Trophoblast cell (in vitro differentiated cells and primary cell): ENCODE results near the gene MLNR.
A peak's percentile ranks its signal among the peaks of the same experiment; 100 is the strongest.

Experiments used
- DNase-seq, 2 donors: peaks; one replicate each; pipeline ENCODE4 v3.0.0-alpha.2; 2016
- H2AFZ ChIP-seq: 2 replicates; pipeline ENCODE4 v1.6.1; 2013; ENCODE audit warnings: low read length, moderate library complexity, mild to moderate bottlenecking; ENCODE audit not compliant: insufficient read depth, poor library complexity
- H2AK5ac ChIP-seq: 2 replicates; pipeline ENCODE4 v1.6.1; 2013; ENCODE audit warnings: mild to moderate bottlenecking, low read length
- H2BK120ac ChIP-seq: 2 replicates; pipeline ENCODE4 v1.6.1; 2013; ENCODE audit warnings: low read length, mild to moderate bottlenecking, moderate library complexity; ENCODE audit not compliant: insufficient read depth, poor library complexity
- H2BK12ac ChIP-seq: 2 replicates; pipeline ENCODE4 v1.6.1; 2013; ENCODE audit warnings: mild to moderate bottlenecking, low read length, moderate library complexity
- H2BK5ac ChIP-seq: 2 replicates; pipeline ENCODE4 v1.6.1; 2013; ENCODE audit warnings: low read length, low read depth, moderate library complexity, mild to moderate bottlenecking; ENCODE audit not compliant: poor library complexity
- H3K14ac ChIP-seq: 2 replicates; pipeline ENCODE4 v1.6.1; 2013; ENCODE audit warnings: mild to moderate bottlenecking, low read length
- H3K18ac ChIP-seq: 2 replicates; pipeline ENCODE4 v1.6.1; 2013; ENCODE audit warnings: mild to moderate bottlenecking, low read length
- H3K23ac ChIP-seq: 2 replicates; pipeline ENCODE4 v1.6.1; 2013; ENCODE audit warnings: low read length
- H3K27ac ChIP-seq: 2 replicates; pipeline ENCODE4 v1.5.1; 2013; ENCODE audit warnings: low read depth, mild to moderate bottlenecking, inconsistent platforms, low read length, moderate library complexity
- H3K27me3 ChIP-seq: 2 replicates; pipeline ENCODE4 v1.6.1; 2013; ENCODE audit warnings: inconsistent platforms, mild to moderate bottlenecking, low read length, moderate library complexity; ENCODE audit not compliant: insufficient read depth
- H3K36me3 ChIP-seq, 2 experiments: 1 replicate in 1 of 2; 2 replicates in 1 of 2; pipeline ENCODE4 v1.6.1; 2013; ENCODE audit warnings: low read length in 2 of 2, mild to moderate bottlenecking in 2 of 2, moderate library complexity in 1 of 2; ENCODE audit not compliant: insufficient read depth in 2 of 2, control insufficient read depth in 1 of 2
- H3K4ac ChIP-seq: 2 replicates; pipeline ENCODE4 v1.6.1; 2013; ENCODE audit warnings: low read depth, mild to moderate bottlenecking, low read length, moderate library complexity
- H3K4me1 ChIP-seq, 2 experiments: 1 replicate in 1 of 2; 2 replicates in 1 of 2; pipeline ENCODE4 v1.6.1; 2013; ENCODE audit warnings: low read length in 2 of 2, mild to moderate bottlenecking in 2 of 2, moderate library complexity in 1 of 2; ENCODE audit not compliant: insufficient read depth in 2 of 2, control insufficient read depth in 1 of 2
- H3K4me2 ChIP-seq: 2 replicates; pipeline ENCODE4 v1.6.1; 2013; ENCODE audit warnings: inconsistent platforms, mild to moderate bottlenecking, low read length, moderate library complexity
- H3K4me3 ChIP-seq: 2 replicates; pipeline ENCODE4 v1.5.1; 2013; ENCODE audit warnings: mild to moderate bottlenecking, low read depth, low read length, inconsistent platforms
- H3K79me1 ChIP-seq: one replicate; pipeline ENCODE4 v1.6.1; 2013; ENCODE audit warnings: low read length
- H3K79me2 ChIP-seq: 2 replicates; pipeline ENCODE4 v1.6.1; 2013; ENCODE audit warnings: low read length, mild to moderate bottlenecking; ENCODE audit not compliant: control insufficient read depth, insufficient read depth, poor library complexity
- H3K9ac ChIP-seq: 2 replicates; pipeline ENCODE4 v1.6.1; 2013; ENCODE audit warnings: mild to moderate bottlenecking, low read length
- H3K9me3 ChIP-seq: 2 replicates; pipeline ENCODE4 v1.6.1; 2013; ENCODE audit warnings: low read depth, mild to moderate bottlenecking, control low read depth, inconsistent platforms, low read length; ENCODE audit not compliant: insufficient read depth
- H4K12ac ChIP-seq: 2 replicates; pipeline ENCODE4 v1.6.1; 2013; ENCODE audit warnings: low read depth, mild to moderate bottlenecking, low read length, moderate library complexity
- H4K8ac ChIP-seq: 2 replicates; pipeline ENCODE4 v1.6.1; 2013; ENCODE audit warnings: low read depth, mild to moderate bottlenecking, low read length, moderate library complexity
- H4K91ac ChIP-seq: one replicate; pipeline ENCODE4 v1.6.1; 2013; ENCODE audit warnings: low read depth, mild to moderate bottlenecking, low read length, moderate library complexity
- WGBS: extraction: QIAGEN DNeasy Blood & Tissue Kit; methylation state at CpG from one replicate; pipeline ENCODE4 v1.1.7; 2013; ENCODE audit warnings: missing lambda C conversion rate; ENCODE audit not compliant: insufficient read length, insufficient coverage; ENCODE audit errors: extremely low coverage; 5-methylcytosine and 5-hydroxymethylcytosine counted together

The MLNR gene

DNA sequence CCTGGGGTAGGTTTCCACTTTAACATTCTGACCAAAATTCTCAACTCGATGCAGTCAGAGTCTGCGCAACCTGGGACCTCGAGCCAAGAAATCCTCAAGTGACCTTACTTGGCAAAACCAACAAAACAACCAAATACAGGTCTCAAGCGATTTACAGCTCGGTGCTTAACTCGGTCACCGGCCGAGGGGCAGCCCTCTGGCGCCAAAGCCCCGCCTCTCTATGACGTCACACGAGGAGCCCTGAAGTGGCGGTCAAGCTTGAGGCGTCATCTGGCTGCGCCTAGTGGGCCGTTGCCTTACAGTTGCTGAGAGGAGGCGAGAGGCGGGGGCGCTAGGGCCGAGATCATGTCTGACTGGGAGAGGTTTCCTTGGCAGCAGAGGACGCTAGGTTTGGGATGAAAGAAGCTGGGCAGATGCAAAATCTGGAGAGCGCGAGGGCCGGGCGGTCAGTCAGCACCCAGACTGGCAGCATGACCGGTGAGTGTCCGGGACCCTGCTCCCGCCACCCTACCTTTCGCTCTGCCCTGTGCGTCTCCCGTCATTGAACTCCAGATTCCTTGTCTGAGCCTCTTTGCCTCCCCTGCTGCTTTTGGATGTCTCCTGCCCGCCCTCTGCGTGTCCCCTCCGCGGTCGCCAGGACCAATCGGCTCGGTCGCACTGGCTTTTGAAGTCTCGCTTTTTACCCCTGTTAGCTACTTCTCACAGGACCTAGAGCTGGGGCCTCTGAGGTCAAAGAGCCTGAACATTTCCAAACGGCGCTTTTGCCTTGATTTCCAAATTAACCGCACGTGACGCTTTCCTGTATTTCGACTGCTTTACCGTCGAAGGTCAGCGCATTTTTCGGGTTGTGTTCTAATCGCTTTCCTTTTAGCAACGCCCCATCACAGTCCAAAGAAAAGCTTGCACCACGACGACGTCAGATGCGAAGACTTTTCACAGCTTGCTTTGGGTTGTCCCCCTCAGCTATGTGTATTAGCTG, 27.8 kb downstream of the MLNR start, which contains the start of gene CDADC1:
CDADC1 (plus strand) TSS at position 283 of the 979 bp plus-strand sequence; CDS start at position 396, 113 bp downstream.
- Histone ChIP-seq H3K27me3 (no peaks in the 10 kb centered on the region), H2BK5ac (peak within 1 kb of the TSS; percentile 52), H3K14ac (peak within 1 kb of the TSS; percentile 77), H3K9me3 (peaks cover 1% of the 10 kb centered on the region), H3K4me2 (peak within 1 kb of the TSS; percentile 80), H3K4me3 (peak within 1 kb of the TSS; percentile 89), H3K79me2 (peaks cover 2% of the 10 kb centered on the region), H4K91ac (peak within 1 kb of the TSS; percentile 33), H3K18ac (peak within 1 kb of the TSS; percentile 81), H3K4me1 (peaks cover 2% of the 10 kb centered on the region in 2 experiments), H2AFZ (peak within 1 kb of the TSS; percentile 97), H3K9ac (peak within 1 kb of the TSS; percentile 80), H3K79me1 (peaks cover 4% of the 10 kb centered on the region), H2BK120ac (peak within 1 kb of the TSS; percentile 43), H2AK5ac (no peak within 1 kb of the TSS), H4K12ac (peak within 1 kb of the TSS; percentile 84), H3K4ac (peak within 1 kb of the TSS; percentile 50), H2BK12ac (no peak within 1 kb of the TSS), H4K8ac (peak within 1 kb of the TSS; percentile 97), H3K27ac (no peak within 1 kb of the TSS), H3K23ac (no peak within 1 kb of the TSS), H3K36me3 (no peaks in the 10 kb centered on the region)
- DNase-seq = peak; percentile 96 to 97
- no CpG with 5 or more reads among the region's 56 CpGs for WGBS

GRCh38 chr13:49248622-49249002, 28.5 kb downstream of the MLNR start:
- Histone ChIP-seq H2BK5ac (no peak overlapping the region), H3K27ac (no peak overlapping the region), H2AFZ (peak overlapping the region; percentile 97), H4K12ac (no peak overlapping the region), H3K18ac (no peak overlapping the region), H3K9ac (no peak overlapping the region), H3K4me2 (peak overlapping the region; percentile 80), H3K23ac (no peak overlapping the region), H3K9me3 (no peaks in the 10 kb centered on the region), H3K4me1 (peaks cover 2% of the 10 kb centered on the region in 2 experiments), H3K79me1 (peaks cover 4% of the 10 kb centered on the region), H2BK12ac (no peak overlapping the region), H3K4me3 (peak overlapping the region; percentile 89), H3K4ac (no peak overlapping the region), H4K91ac (no peak overlapping the region), H2AK5ac (no peak overlapping the region), H3K27me3 (no peaks in the 10 kb centered on the region), H3K14ac (no peak overlapping the region), H2BK120ac (no peak overlapping the region), H3K79me2 (peaks cover 2% of the 10 kb centered on the region), H4K8ac (peak overlapping the region; percentile 97), H3K36me3 (no peaks in the 10 kb centered on the region)
- DNase-seq = peak; percentile 8 to 68
- WGBS = no CpG with 5 or more reads among the region's 6 CpGs

DNA sequence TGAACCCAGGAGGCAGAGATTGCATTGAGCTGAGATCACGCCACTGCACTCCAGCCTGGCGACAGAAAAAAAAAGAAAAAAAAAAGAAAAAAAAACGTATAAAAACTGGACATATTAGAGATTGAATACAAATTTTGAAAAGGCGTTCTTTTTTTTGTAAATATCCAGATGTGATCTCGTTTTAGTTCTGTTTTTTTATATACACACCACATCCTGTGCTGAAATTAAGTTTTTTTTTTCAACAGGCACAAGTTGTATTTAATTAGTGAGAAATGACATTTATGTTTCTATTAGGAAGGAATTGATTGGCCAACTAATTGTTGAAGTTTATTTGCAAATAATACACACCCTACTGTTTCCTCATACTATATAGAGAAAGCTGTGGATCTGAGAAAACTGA, 31.2 kb downstream of the MLNR start:
- H3K14ac ChIP-seq = no peak overlapping the region
- no peak overlapping the region for H2BK120ac ChIP-seq
- H3K27me3 ChIP-seq = no peaks in the 10 kb centered on the region
- H3K4me2 ChIP-seq = no peak overlapping the region
- H4K91ac ChIP-seq = no peak overlapping the region
- H2BK5ac ChIP-seq = no peak overlapping the region
- no peaks in the 10 kb centered on the region for H3K9me3 ChIP-seq
- H3K79me1 ChIP-seq = peaks cover 4% of the 10 kb centered on the region
- H3K9ac ChIP-seq = no peak overlapping the region
- H3K23ac ChIP-seq = no peak overlapping the region
- H3K4me3 ChIP-seq = no peak overlapping the region
- H3K27ac ChIP-seq = no peak overlapping the region
- H3K79me2 ChIP-seq = peaks cover 2% of the 10 kb centered on the region
- DNase-seq = no peak
- H2AFZ ChIP-seq = no peak overlapping the region
- no peak overlapping the region for H2AK5ac ChIP-seq
- H4K8ac ChIP-seq = no peak overlapping the region
- no peak overlapping the region for H3K4ac ChIP-seq
- WGBS = no CpG with 5 or more reads among the region's 5 CpGs
- H4K12ac ChIP-seq = no peak overlapping the region
- H3K36me3 ChIP-seq = peaks cover 0 to 3% of the 10 kb centered on the region in 2 experiments
- H3K18ac ChIP-seq = no peak overlapping the region
- peaks cover 0 to 2% of the 10 kb centered on the region in 2 experiments for H3K4me1 ChIP-seq
- H2BK12ac ChIP-seq = no peak overlapping the region

- Histone ChIP-seq H3K18ac (no peak overlapping the region), H3K9me3 (no peaks in the 10 kb centered on the region), H4K8ac (no peak overlapping the region), H3K36me3 (peaks cover 2 to 3% of the 10 kb centered on the region in 2 experiments), H2BK120ac (no peak overlapping the region), H2BK12ac (no peak overlapping the region), H2BK5ac (no peak overlapping the region), H2AK5ac (no peak overlapping the region), H4K91ac (no peak overlapping the region), H3K79me2 (no peaks in the 10 kb centered on the region), H3K9ac (no peak overlapping the region), H3K4me2 (no peak overlapping the region), H3K27me3 (no peaks in the 10 kb centered on the region), H4K12ac (no peak overlapping the region), H3K4ac (no peak overlapping the region), H3K4me3 (no peak overlapping the region), H3K79me1 (no peaks in the 10 kb centered on the region), H3K23ac (no peak overlapping the region), H3K4me1 (no peaks in the 10 kb centered on the region), H2AFZ (no peak overlapping the region), H3K14ac (no peak overlapping the region), H3K27ac (no peak overlapping the region)
- no peak for DNase-seq
- no CpG with 5 or more reads among the region's 1 CpG for WGBS
Measured at GRCh38 chr13:49253310-49253709, 33.2 kb downstream of the MLNR start.
